Stimulated activated CD4-positive, alpha-beta T cell treated with anti-CD3 and anti-CD28 coated beads, Interleukin-1b, Interleukin-23, amount 100 ng/mL, for 24 hours (primary cell): ENCODE measurements around the gene CREB5.
"Not testable (repeated sequence)": the region's sequence is repeated elsewhere in the genome, so short reads cannot be mapped to it uniquely, and the experiment has no call there.

Experiments used
- DNase-seq, 4 experiments: peaks; one replicate each; pipeline ENCODE4 v3.0.0-alpha.2; 2020; ENCODE audit warnings: low read depth in 4 of 4, low spot score in 1 of 4

Gene CREB5

DNA sequence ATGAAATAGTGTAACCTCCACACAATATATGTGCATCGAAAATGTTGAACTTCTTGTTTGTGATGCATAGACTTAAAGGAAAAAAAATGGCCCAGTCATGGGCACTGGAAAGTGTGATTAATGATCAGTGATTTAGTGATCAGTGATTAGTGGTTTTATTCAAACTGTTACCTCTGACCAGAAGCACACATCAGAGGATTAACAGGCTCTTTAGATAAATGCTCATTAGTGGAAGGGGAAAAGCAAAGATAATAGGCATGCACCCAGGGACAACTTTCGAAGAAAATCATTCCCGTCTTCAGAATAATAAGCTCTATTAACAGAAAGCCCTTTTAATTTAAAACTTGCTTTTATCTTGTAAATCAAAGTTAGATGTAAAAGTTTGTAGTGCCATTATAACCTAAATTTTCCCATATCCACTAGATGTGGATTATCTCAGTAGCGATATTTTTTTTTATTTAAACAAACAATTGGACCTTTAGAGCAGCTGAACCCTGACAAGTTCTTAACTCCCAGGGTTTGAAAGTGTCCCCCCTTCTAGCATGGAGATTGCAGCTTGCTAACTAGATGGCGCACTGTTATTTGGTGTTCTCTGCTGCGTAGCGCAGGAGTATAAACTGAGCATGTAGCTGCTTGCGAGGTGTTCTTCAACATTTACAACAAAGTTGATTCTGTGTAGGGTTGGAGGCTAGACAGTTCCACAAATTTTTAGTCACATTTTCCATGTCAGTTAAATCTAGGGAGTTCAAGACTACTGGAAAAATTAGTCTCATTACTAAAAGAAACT is at the start of gene CREB5:
Gene CREB5, plus strand, starts transcription at position 643 of the 787 bp plus-strand sequence. CDS start 397 bp downstream, outside the sequence.
- no peak for DNase-seq

- DNase-seq = no peak
These were observed 49.5 kb upstream of the CREB5 start for GRCh38 chr7:28362812-28363211.

DNA sequence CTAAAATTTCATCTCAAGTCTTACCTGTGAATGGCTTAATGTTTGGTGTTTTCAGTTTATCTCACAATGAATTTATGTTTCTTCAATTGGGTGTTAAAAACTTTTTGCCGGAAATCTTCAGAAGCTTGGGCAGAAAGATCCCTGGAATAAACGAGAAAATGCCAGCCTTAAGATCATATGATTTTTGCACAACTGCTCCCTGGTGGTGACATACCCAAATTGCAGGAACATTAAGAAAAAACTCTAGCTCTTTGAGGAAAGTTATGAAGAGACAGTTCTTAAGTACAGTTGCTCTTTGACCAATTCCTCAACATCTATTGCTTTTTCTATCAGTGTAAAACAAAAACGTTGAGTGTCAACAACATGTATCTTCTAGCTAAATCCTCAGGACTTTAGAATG is 48.2 kb upstream of the CREB5 start:
- DNase-seq = no peak

DNA sequence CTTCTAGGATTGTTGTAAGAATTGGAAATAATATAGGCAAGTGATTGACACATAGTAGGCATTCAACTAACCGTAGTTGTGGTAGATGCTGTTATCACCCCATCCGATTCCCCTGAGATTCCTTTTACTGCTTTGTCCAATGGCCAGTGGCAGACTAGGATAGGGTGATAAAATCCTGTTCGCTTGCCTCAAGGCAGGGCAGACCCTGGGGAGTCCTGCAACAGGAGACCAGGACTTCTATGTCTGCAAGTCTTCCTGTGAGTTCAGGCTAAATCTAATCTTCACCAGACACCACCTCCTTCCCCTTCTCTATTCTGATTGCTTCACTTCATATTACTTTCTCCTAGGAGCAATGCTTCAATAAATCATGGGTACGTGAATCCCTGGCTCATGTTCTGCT is 42.8 kb upstream of the CREB5 start:
- DNase-seq = no peak

DNA sequence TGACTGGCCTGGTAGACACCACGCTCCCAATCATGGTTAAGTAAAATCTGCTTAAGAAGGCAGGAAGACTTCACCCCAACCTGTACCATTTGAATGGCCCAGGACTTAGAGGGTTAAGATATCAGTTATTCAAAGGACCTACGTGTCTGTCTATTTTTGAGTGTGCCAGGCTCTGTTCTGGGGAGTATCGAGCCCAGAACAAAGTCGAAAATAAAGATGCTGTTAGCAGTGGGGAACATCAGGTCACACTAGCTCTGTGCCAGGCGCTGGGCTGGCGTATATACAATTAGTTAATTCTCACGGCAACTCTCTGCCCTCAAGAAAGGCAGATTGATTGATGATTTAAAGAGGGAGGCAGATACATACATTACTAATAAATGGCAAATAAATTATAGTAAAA is 40.5 kb upstream of the CREB5 start:
- no peak for DNase-seq

GRCh38 chr7:28373990-28374389 is 38.3 kb upstream of the CREB5 start:
- DNase-seq = no peak

- DNase-seq = no peak
These were observed 36.6 kb upstream of the CREB5 start for GRCh38 chr7:28375729-28376128.

- DNase-seq = no peak
These were observed 35.7 kb upstream of the CREB5 start for GRCh38 chr7:28376634-28377033.

DNA sequence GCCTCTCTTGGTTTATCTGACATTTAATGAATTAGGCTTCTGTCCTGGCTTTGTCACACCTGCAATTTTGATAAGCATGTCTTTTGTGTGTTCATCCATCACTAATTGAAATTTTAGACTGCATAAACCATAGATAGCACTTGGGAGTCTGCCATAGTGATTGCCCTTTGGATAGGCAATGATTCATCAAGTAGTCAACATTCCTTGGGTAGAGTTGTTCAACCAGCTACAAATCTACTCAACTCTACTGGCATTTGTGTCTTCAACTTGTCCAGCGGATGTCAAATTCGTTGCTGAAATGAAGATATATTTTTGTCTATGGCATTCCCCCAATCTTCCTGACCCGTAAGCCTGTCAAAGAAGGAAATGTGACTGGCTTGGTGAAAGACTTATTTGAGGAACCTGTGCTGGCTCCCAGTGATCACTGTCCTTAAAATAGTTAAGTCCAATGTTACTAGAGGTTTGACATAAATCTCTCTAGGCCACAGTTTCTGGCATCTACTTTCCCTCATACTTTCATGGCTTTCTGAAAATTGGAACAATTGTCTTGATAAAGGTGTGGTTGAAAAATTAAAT is 33.7 kb upstream of the CREB5 start:
- DNase-seq = no peak

DNA sequence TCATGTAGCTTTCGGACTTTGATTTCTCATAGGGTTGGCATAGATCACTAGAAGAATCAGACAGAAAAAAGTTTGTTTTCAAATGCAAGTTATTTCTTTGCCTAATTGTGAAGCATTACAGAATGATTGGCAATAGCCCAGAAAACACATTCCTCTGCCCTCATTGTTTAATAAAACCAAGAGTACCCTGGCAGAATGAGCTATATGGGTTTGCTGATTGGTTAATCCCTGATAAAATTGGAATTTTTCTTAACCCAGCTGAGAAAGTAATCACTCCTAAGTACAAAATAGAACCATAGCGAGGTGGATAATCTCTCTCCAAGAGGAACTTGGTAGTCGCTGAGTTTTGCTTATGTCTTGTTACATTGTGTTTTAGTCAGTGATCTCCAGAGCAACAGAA is 30.9 kb upstream of the CREB5 start:
- no peak for DNase-seq

DNA sequence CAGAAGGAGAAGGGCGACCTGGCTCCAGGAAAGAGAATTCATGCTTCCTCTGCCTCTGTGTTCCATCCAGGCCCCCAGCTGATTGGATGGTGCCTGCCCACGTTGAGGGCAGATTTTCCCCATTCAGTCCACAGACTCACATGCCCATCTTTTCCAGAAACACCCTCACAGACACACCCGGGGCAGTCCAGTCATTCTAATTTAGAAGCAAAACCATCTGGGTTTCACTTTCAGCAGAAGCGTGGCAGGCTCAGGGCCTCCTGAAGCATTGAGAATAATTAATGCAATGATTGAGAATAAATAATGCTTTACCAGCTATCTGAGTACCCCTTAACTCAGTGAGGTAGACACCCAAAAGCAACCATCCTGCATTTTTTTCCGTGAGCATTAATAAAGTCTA is 30.2 kb upstream of the CREB5 start:
- DNase-seq = no peak

- DNase-seq = no peak
These were observed 28.3 kb upstream of the CREB5 start for GRCh38 chr7:28383975-28384374.

DNA sequence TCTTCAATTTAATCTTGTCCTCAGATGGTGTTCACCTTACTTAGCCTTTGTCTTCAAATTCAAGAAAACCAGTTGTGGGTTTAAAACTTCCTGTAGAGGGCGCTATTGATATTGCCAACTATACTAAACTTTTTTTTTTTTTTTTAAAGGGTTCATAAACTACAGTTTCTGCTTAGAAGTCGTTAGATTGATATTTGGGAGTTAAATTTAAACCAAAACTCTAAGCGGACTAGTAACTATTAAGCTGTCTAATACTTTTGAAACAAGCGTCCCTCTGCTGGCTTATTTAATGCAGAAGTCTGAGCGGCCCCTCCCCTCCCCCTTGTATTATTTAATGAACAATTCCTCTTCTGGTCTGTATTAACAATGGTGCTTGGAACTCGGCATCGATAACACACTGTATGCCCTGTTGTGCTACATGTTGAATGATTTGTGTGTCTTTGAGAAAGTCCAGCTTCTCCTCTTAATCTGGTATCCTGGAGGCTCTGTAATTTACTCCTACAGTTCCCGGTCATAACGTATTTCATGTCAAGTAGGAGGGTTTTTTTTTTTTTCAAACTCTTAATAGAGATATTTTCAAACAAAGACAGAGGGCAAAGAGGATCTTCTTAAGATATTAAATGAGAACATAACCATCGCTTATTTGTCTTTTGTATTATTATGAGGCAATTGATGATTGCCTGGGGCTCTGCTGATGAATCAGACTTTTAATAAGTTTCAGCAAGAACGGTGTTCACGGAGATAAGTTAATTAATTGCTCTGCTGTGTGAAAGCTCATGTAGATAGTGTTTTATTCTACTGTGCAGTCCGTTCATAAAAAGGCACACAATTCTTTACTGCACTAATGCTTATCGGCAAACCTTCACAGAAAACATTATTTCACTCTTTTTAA is 22.6 kb upstream of the CREB5 start:
- no peak for DNase-seq

GRCh38 chr7:28390426-28390825 is 21.9 kb upstream of the CREB5 start:
- DNase-seq = no peak

GRCh38 chr7:28392289-28392688 is 20.0 kb upstream of the CREB5 start:
- no peak for DNase-seq

DNA sequence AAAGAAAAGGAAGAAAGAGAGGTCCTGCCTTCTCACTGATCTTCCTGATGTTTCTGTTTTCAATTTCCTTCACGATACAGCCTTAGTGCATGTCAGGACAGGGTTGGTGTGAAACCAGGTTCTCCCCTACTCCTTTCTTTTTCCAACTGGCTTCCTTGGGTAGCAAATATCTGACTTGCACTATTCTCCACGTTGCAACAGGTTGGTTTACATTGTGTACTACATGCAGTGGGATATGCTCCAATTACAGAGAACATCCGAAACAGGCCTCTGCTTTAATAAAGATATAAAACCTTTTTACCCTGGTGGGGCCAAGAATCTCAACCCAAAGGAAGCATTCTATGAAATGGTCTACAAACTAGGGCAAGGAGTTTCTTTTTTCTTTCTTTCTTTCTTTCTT is 16.9 kb upstream of the CREB5 start:
- DNase-seq = no peak

- DNase-seq = no peak
These were observed 16.5 kb upstream of the CREB5 start for GRCh38 chr7:28395831-28396230.

DNA sequence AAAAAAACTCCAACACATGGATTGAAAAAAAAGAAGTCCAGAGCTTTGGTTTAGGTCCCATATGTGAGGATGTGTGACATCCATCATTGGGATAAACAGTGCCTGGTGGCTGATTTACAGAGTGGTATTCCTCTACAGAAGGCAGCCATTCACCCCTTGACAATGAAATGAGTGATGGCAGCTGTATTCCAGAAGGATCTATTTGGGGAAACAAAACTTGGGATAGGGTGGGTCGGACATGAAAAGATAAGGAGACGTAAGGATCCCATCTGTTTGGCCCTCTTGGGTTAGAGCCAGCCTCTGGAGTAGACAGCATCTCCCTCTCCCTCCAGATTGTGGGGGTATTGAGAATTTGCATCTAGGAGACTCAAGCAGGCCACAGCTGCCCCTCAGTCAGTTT is 15.2 kb upstream of the CREB5 start:
- DNase-seq = no peak

DNA sequence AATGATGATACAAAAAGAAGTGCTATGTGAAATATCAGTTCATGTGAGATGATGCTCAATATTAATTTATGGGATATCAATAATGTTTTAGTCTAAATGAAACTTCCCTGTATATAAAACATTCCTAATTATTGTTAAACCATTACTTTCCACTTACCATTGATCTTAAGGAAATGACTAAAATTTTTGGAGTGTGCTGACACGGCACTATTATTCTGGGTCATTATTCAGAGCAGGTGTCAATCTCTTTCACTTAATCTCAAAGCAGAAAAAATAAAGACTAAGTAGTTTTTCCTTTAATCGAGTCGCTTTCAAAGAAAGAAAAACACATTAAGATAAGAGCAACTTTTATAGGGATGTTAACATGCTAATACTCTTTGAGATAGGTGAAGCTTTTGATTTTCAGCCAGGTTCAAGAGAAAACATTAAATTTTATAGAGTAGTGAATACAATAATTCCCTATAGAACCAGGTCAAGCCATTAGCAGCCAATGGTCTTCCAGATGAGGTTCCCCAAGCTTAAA is 11.4 kb upstream of the CREB5 start:
- no peak for DNase-seq

- not testable (repeated sequence) for DNase-seq
These were observed 10.8 kb upstream of the CREB5 start for GRCh38 chr7:28401567-28401966.

GRCh38 chr7:28405662-28406061 is 6.7 kb upstream of the CREB5 start:
- DNase-seq = no peak

GRCh38 chr7:28406192-28406591 is 6.1 kb upstream of the CREB5 start:
- no peak for DNase-seq
